ENCODE results near the gene CMTM6. TPM values are rescaled to one million over a fixed set of nuclear protein-coding genes. Genes with fewer than 3 reads are reported as not detected.
A peak's percentile ranks its signal among the peaks of the same experiment; 100 is the strongest.

CMTM6 gene
- total and polyA plus RNA-seq, 9 of the 15 experiments (the other 6 are each of a cell fraction or from before 2014, with no cell fraction given): 8.9 to 39.7 (median 19.5) TPM

GRCh38 chr3:32502118-32502945, at the start of gene CMTM6 (continued):
- TF ChIP-seq MAZ (CRISPR knock-in tag; conservative IDR thresholded peaks at IDR 0.05 in 1 of 2, IDR thresholded peaks at IDR 0.05 in 1 of 2) (peak; percentile 65 to 67), ZNF511 (CRISPR knock-in tag; IDR thresholded peaks at IDR 0.05) (peak; percentile 62; the same call in 1 of the 2 replicates), ZNF778 (CRISPR knock-in tag; IDR thresholded peaks at IDR 0.05) (no peak), POLR2H (tag; IDR thresholded peaks at IDR 0.05; ENCODE audit: low read depth) (peak; percentile 40), TCF3 (CRISPR knock-in tag; IDR thresholded peaks at IDR 0.05) (peak; percentile 70), NEUROD1 (IDR thresholded peaks at IDR 0.05; ENCODE audit: borderline replicate concordance, low read depth, low read length, partially characterized antibody) (peak; percentile 77), ARNT (IDR thresholded peaks at IDR 0.05) (peak; percentile 60 to 66; a peak in 2 of 4 replicates), ZNF146 (CRISPR knock-in tag; IDR thresholded peaks at IDR 0.05; ENCODE audit: unreplicated experiment) (no peak), DMBX1 (CRISPR knock-in tag; IDR thresholded peaks at IDR 0.05; ENCODE audit: borderline replicate concordance) (0 out of 2 replicates have a peak, but pooled peaks have one; percentile 16), FOSL1 (tag; conservative IDR thresholded peaks at IDR 0.05) (peak; percentile 31; the same call in 1 of the 2 replicates), MNT (conservative IDR thresholded peaks at IDR 0.05) (peak; percentile 68 to 84), ZNF232 (CRISPR knock-in tag; IDR thresholded peaks at IDR 0.05) (no peak), KLF1 (tag; IDR thresholded peaks at IDR 0.05) (0 out of 2 replicates have a peak, but pooled peaks have one; percentile 20), ARID1B (IDR thresholded peaks at IDR 0.05) (peak; percentile 85), TEAD2 (tag; IDR thresholded peaks at IDR 0.05) (no peak), GABPB1 (CRISPR knock-in tag; IDR thresholded peaks at IDR 0.05) (peak; percentile 72; the same call in 1 of the 2 replicates), NKRF (IDR thresholded peaks at IDR 0.05; ENCODE audit: borderline replicate concordance) (peak; percentile 77), EP300 (IDR thresholded peaks at IDR 0.05; ENCODE audit: low read length) (peak; percentile 63; the same call in 1 of the 2 replicates), ZMIZ1 (IDR thresholded peaks at IDR 0.05; ENCODE audit: low read depth in 2 of 2, low read length in 2 of 2) (0 out of 4 replicates have a peak, but pooled peaks of 1 of the 2 experiments have one; percentile 46), GATAD2A (IDR thresholded peaks at IDR 0.05) (peak; percentile 81)

All from K562 (cell line).